ENCODE measurements around the gene ZNF76. TPM values are rescaled to one million over a fixed set of nuclear protein-coding genes. Genes with fewer than 3 reads are reported as not detected.

The ZNF76 gene
- total and polyA plus RNA-seq, 9 of the 15 experiments (the other 6 are each of a cell fraction or from before 2014, with no cell fraction given) = 1.2 to 17.8 (median 10.7) TPM

- TF ChIP-seq ZFX (CRISPR knock-in tag; IDR thresholded peaks at IDR 0.05) (no peak), NONO (IDR thresholded peaks at IDR 0.05; ENCODE audit: low read depth in 2 of 2, low read length in 1 of 2) (no peak), CHD1 (IDR thresholded peaks at IDR 0.05; ENCODE audit: low read length) (peak; percentile 40), CTBP1 (IDR thresholded peaks at IDR 0.05; ENCODE audit: borderline replicate concordance) (no peak), ELF1 (tag; IDR thresholded peaks at IDR 0.05) (no peak), HDAC6 (IDR thresholded peaks at IDR 0.05; ENCODE audit: low read depth, low read length) (no peak), FOXK1 (CRISPR knock-in tag; IDR thresholded peaks at IDR 0.05; ENCODE audit: borderline replicate concordance) (no peak), ZNF696 (CRISPR knock-in tag; conservative IDR thresholded peaks at IDR 0.05) (no peak), SNRNP70 (optimal IDR thresholded peaks at IDR 0.05; ENCODE audit: low read depth, low read length) (no peak), YY1 (IDR thresholded peaks at IDR 0.05; ENCODE audit: borderline replicate concordance in 1 of 3, control insufficient read depth in 1 of 3, extremely low read depth in 1 of 3, insufficient read depth in 3 of 3, insufficient read length in 1 of 3, insufficient replicate concordance in 2 of 3, low read depth in 1 of 3, low read length in 2 of 3) (no peak), CGGBP1 (CRISPR knock-in tag; IDR thresholded peaks at IDR 0.05) (no peak), C11orf30 (IDR thresholded peaks at IDR 0.05; ENCODE audit: low read depth) (no peak), ATF1 (CRISPR knock-in tag; IDR thresholded peaks at IDR 0.05) (no peak), ATF1 (tag; IDR thresholded peaks at IDR 0.05) (no peak), CREBBP (IDR thresholded peaks at IDR 0.05; ENCODE audit: low read depth, low read length) (no peak), RBFOX2 (IDR thresholded peaks at IDR 0.05; ENCODE audit: low read depth, low read length) (no peak), ZNF511 (CRISPR knock-in tag; IDR thresholded peaks at IDR 0.05) (0 out of 2 replicates have a peak, but pooled peaks have one; percentile 24), ARID2 (IDR thresholded peaks at IDR 0.05) (no peak), CC2D1A (IDR thresholded peaks at IDR 0.05) (no peak), VEZF1 (CRISPR knock-in tag; IDR thresholded peaks at IDR 0.05) (no peak), ZNF586 (CRISPR knock-in tag; conservative IDR thresholded peaks at IDR 0.05) (no peak), POU5F1 (IDR thresholded peaks at IDR 0.05; ENCODE audit: borderline replicate concordance, low read depth, low read length, partially characterized antibody) (no peak), CTCFL (IDR thresholded peaks at IDR 0.05; ENCODE audit: borderline replicate concordance, insufficient read depth, low read depth, low read length, poor library complexity, severe bottlenecking) (peak; percentile 62), POLR3G (IDR thresholded peaks at IDR 0.05; ENCODE audit: extremely low read depth, insufficient read length, insufficient replicate concordance) (no peak), CBX8 (IDR thresholded peaks at IDR 0.05; ENCODE audit: borderline replicate concordance, extremely low read depth, low read depth, low read length, poor library complexity, severe bottlenecking) (no peak), BRF1 (IDR thresholded peaks at IDR 0.05; ENCODE audit: borderline replicate concordance, extremely low read depth, insufficient read length) (no peak)
These were observed 709 bp upstream of the ZNF76 start (continued) for GRCh38 chr6:35258858-35259193.

Data from K562 (cell line).